Keratinocyte (primary cell): ENCODE data around the gene ZNF124. TPM values are rescaled to one million over a fixed set of nuclear protein-coding genes. Genes with fewer than 3 reads are reported as not detected.

ENCODE experiments used
- DNase-seq: peaks from one replicate; pipeline ENCODE4 v3.0.0-alpha.2; 2011; ENCODE audit warnings: low read depth, missing footprints, low spot score
- FAIRE-seq: peaks from 2 replicates; lab custom pipeline; 2011; peaks lifted over from hg19 to GRCh38; lab: Jason Lieb, UNC
- H2AFZ ChIP-seq: 2 replicates; pipeline ENCODE4 v1.6.0; 2012; ENCODE audit warnings: low read length, control low read depth, inconsistent platforms; ENCODE audit not compliant: control insufficient read depth
- H3K27ac ChIP-seq: 2 replicates; pipeline ENCODE4 v1.5.1; 2011; ENCODE audit warnings: low read length; ENCODE audit not compliant: control insufficient read depth, insufficient read depth
- H3K27me3 ChIP-seq: 3 replicates; pipeline ENCODE4 v1.6.0; 2011; ENCODE audit warnings: low read length; ENCODE audit not compliant: control insufficient read depth, insufficient read depth; ENCODE audit errors: extremely low read depth
- H3K36me3 ChIP-seq, 2 experiments: 2 replicates in 1 of 2; 3 replicates in 1 of 2; pipeline ENCODE4 v1.5.1; 2011; ENCODE audit warnings: low read length in 2 of 2, mild to moderate bottlenecking in 1 of 2; ENCODE audit not compliant: control insufficient read depth in 2 of 2, insufficient read depth in 2 of 2; ENCODE audit errors: extremely low read depth in 1 of 2
- H3K4me1 ChIP-seq: 3 replicates; pipeline ENCODE4 v1.5.1; 2011; ENCODE audit warnings: low read length; ENCODE audit not compliant: control insufficient read depth, insufficient read depth; ENCODE audit errors: extremely low read depth
- H3K4me2 ChIP-seq: 3 replicates; pipeline ENCODE4 v1.6.0; 2011; ENCODE audit warnings: low read depth, low read length; ENCODE audit not compliant: control insufficient read depth, insufficient read depth; ENCODE audit errors: extremely low read depth
- H3K4me3 ChIP-seq, 3 experiments: fragments of 200-600 bp in 1 of 3; sonication (generic) in 1 of 3; 2 replicates in 2 of 3; 3 replicates in 1 of 3; pipeline ENCODE4 v1.5.1; 2011 to 2016; ENCODE audit warnings: low read length in 3 of 3, mild to moderate bottlenecking in 3 of 3, control low read depth in 2 of 3, inconsistent platforms in 1 of 3, low read depth in 1 of 3, mixed read lengths in 1 of 3, mixed run types in 1 of 3, moderate library complexity in 1 of 3; ENCODE audit not compliant: control insufficient read depth in 2 of 3, insufficient read depth in 2 of 3; ENCODE audit errors: extremely low read depth in 1 of 3
- H3K79me2 ChIP-seq: 2 replicates; pipeline ENCODE4 v1.6.0; 2012; ENCODE audit warnings: low read length; ENCODE audit not compliant: control insufficient read depth, insufficient read depth
- H3K9ac ChIP-seq: 3 replicates; pipeline ENCODE4 v1.6.0; 2011; ENCODE audit warnings: low read length; ENCODE audit not compliant: control insufficient read depth, insufficient read depth; ENCODE audit errors: extremely low read depth
- H3K9me1 ChIP-seq: 3 replicates; pipeline ENCODE4 v1.6.0; 2011; ENCODE audit warnings: low read length; ENCODE audit not compliant: control insufficient read depth, insufficient read depth; ENCODE audit errors: extremely low read depth
- H3K9me3 ChIP-seq: 2 replicates; pipeline ENCODE4 v1.5.1; 2012; ENCODE audit warnings: low read depth, low read length; ENCODE audit not compliant: control insufficient read depth
- H4K20me1 ChIP-seq: 3 replicates; pipeline ENCODE4 v1.6.0; 2011; ENCODE audit warnings: low read length; ENCODE audit not compliant: control insufficient read depth, insufficient read depth; ENCODE audit errors: extremely low read depth
- CTCF ChIP-seq, 3 experiments: IDR thresholded peaks in 1 of 3; conservative IDR thresholded peaks in 1 of 3; optimal IDR thresholded peaks in 1 of 3; 2 replicates in 2 of 3; 3 replicates in 1 of 3; pipeline versions ENCODE3 to v1.5.1; 2011; ENCODE audit warnings: low read length in 3 of 3, mild to moderate bottlenecking in 3 of 3, moderate library complexity in 2 of 3, control low read depth in 1 of 3, inconsistent platforms in 1 of 3; ENCODE audit not compliant: insufficient read depth in 2 of 3; ENCODE audit errors: extremely low read depth in 1 of 3
- EZH2 ChIP-seq: IDR thresholded peaks from one replicate; pipeline ENCODE4 v1.6.1; 2012; ENCODE audit warnings: inconsistent platforms, mild to moderate bottlenecking, low read length, moderate library complexity
- dilution Hi-C: fragments of 300-500 bp; cut with MboI; formaldehyde crosslinking; loops from one replicate; pipeline ENCODE4 v1.7.0; 2020; ENCODE audit warnings: low sequenced_read_pairs; ENCODE audit not compliant: extremely low pct_ligation_motif_present
- polyA plus RNA-seq, 5 experiments: library from polyadenylated mRNA; depleted of rRNA in 3 of 5; stranded (reverse) in 3 of 5; stranded (forward) in 1 of 5; unstranded in 1 of 5; fragments of >200 nt; gene quantifications; 1 replicate in 1 of 5; 2 replicates in 3 of 5; 3 replicates in 1 of 5; pipeline versions ENCODE4 v1.2.1 to v1.2.3, GENCODE V29; 2011 to 2012; ENCODE audit warnings: missing spikeins in 2 of 5, low read depth in 1 of 5, low replicate concordance in 1 of 5

ZNF124 gene
- polyA plus RNA-seq, 1 donor (not counting 4 experiments of a cell fraction or from before 2014, with no cell fraction given) = 4.1 TPM

- Histone ChIP-seq H3K27ac (no peak overlapping the region), H3K79me2 (peaks cover 15% of the 10 kb centered on the region), H3K9ac (no peak overlapping the region), H3K27me3 (no peaks in the 10 kb centered on the region), H3K4me3 (no peak overlapping the region), H3K36me3 (peaks cover 12 to 16% of the 10 kb centered on the region in 2 experiments), H3K4me1 (no peaks in the 10 kb centered on the region), H3K4me2 (no peak overlapping the region), H3K9me1 (no peaks in the 10 kb centered on the region), H4K20me1 (no peaks in the 10 kb centered on the region), H3K9me3 (no peaks in the 10 kb centered on the region), H2AFZ (no peak overlapping the region)
- dilution Hi-C loops = no loop called here
- no peak for TF ChIP-seq CTCF (optimal IDR thresholded peaks at IDR 0.05 in 1 of 3, IDR thresholded peaks at IDR 0.05 in 1 of 3, conservative IDR thresholded peaks at IDR 0.05 in 1 of 3; ENCODE audit: extremely low read depth in 1 of 3, insufficient read depth in 2 of 3, low read length in 3 of 3)
- TF ChIP-seq EZH2 = no peak
- DNase-seq (no peak), FAIRE-seq (no peak)
Observed at GRCh38 chr1:247198781-247199180, 27.0 kb upstream of the ZNF124 start.

DNA sequence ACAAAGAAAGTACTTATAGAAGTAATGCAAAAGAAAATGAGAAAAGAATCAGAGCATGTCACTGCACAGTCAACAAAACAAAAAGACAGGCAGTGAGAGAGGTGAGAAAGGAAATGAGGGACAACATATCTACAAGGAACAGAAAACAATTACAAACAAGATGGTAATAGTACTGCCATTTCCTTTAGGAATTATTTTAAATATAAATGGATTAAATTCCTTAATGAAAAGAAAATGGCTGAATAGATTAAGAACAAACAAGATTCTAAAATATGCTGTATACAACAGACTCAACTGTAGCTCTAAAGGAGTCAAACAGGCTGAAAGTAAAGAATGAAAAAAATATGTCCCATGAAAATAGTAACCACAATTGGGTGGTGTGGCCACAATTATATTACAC is 22.1 kb upstream of the ZNF124 start:
- Histone ChIP-seq H3K27ac (no peak overlapping the region), H3K4me1 (no peaks in the 10 kb centered on the region), H3K4me2 (no peak overlapping the region), H4K20me1 (no peaks in the 10 kb centered on the region), H2AFZ (no peak overlapping the region), H3K4me3 (no peak overlapping the region), H3K9ac (no peak overlapping the region), H3K36me3 (peaks cover 1 to 8% of the 10 kb centered on the region in 2 experiments), H3K9me3 (peaks cover 5% of the 10 kb centered on the region), H3K79me2 (no peaks in the 10 kb centered on the region), H3K27me3 (no peaks in the 10 kb centered on the region), H3K9me1 (no peaks in the 10 kb centered on the region)
- DNase-seq (no peak), FAIRE-seq (no peak)
- TF ChIP-seq EZH2 = no peak
- TF ChIP-seq CTCF (optimal IDR thresholded peaks at IDR 0.05 in 1 of 3, IDR thresholded peaks at IDR 0.05 in 1 of 3, conservative IDR thresholded peaks at IDR 0.05 in 1 of 3; ENCODE audit: extremely low read depth in 1 of 3, insufficient read depth in 2 of 3, low read length in 3 of 3) = no peak
- dilution Hi-C loops = no loop called here
